GM19324 (cell line): Measurements from ENCODE around the gene PCGF5.
"Not testable (repeated sequence)": the region's sequence is repeated elsewhere in the genome, so short reads cannot be mapped to it uniquely, and the experiment has no call there.

Source experiments
- ATAC-seq: cut with Tn5 transposase; IDR thresholded peaks from one replicate; pipeline ENCODE4 v1.9.1; 2021; ENCODE audit warnings: mild to moderate bottlenecking, moderate library complexity; ENCODE audit not compliant: unreplicated experiment, low FRiP score

PCGF5 gene

DNA sequence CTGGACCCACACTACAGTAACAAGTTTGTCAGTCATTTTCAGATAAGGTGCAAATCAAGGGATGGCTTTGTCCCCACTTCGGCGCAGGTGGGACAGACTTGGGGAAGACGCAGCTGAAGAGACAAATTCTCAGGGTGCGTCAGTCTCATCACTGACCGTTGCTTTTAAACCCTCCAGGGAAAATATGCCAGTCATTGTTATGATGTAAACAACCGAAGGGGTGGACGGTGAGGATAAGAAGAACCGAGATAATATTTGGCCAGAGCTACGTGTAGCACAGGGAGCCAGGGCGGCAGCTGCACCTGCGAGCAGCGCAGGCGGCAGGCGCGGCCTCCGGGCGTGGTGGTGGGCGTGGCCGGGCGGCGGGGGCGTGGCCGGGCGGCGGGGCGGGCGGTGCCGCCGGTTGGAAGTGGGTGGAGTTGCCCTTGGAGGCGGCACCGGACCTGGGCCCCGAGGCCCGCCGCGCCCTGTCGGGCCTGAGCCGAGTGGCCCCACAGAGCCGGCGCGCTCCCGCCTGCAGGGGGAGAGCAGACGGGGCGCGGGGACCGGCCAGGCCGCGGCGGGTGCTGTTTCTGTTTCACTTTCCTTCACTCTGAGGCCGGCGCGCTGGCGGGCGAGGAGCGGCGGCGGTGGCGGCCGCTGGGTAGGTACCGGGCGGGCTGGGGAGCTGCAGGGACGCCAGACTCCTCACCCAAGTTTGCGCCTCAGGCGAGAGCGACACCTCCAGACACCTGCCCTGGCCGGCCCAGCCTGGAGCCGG lies at the start of gene PCGF5:
TSS of gene PCGF5 (plus strand) at position 470 of the 760 bp plus-strand sequence. CDS start 2,209 bp downstream, outside the sequence.
- peak; percentile 98 for ATAC-seq

DNA sequence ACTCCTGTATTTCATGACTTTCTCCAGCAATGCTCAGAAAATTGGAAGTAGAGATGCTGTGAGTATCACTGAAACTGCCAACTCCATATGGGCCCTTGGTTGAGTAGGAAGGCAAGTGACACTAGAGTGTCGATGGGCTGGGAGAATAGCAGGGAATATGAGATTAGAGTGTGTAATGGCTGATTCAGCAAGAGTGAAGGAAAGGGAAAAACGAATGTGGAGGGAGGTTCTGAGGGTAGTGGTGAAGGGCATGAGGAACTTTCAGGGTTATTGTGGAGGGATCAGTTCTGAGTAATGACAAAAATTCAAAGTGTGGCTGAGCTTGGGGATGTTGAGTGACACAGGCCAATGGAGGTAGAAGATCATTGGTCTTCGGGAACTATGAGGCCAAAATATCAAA lies 49.0 kb upstream of the PCGF5 start:
- no peak for ATAC-seq

DNA sequence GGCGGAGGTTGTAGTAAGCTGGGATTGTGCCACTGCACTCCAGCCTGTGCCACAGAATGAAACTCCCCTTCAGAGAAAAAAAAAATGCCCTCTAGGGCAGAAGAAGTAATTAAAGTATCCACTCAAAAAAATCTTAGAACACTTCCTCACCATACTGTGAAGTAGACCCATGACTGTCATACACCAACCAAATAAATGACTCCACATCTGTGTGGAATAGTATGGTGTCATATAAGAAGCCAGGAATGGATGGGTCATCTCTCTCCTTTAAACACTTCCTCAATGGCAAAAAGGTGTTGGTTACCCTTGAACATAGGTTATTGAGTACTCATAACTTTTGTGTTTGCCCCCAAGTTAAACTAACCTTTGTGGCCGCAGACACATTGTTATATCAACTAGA lies 48.1 kb upstream of the PCGF5 start:
- no peak for ATAC-seq

DNA sequence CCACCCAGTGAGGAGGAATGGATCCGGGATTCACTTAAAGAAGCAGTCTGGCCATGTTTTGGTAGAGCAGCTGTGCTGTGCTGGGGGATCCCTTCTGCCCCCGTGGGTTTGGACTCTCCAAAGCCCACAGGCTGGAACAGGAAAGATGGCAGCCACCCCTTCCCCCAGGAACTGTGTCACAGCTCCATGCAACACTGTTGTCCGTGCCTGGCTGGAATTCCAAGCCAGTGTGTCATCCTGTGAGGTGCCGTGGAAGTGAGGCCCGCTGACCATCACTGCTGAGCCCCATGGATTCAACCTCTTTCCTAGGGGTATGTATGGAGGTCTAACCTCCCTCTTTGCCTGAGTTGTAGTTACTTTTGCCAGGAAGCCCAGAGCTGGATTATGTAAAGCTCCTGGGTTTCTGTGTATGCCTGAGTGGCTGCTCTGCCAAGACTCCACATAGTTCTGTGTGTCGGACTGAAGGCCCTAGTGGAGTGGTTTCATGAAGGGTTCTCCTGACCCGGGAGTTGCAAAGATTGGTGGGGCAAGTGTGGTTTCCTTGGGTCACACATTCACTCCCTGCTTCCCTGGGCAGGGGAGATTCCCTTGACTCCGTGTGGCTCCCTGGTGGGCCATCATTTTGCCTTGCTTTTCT lies 35.1 kb upstream of the PCGF5 start:
- no peak for ATAC-seq

DNA sequence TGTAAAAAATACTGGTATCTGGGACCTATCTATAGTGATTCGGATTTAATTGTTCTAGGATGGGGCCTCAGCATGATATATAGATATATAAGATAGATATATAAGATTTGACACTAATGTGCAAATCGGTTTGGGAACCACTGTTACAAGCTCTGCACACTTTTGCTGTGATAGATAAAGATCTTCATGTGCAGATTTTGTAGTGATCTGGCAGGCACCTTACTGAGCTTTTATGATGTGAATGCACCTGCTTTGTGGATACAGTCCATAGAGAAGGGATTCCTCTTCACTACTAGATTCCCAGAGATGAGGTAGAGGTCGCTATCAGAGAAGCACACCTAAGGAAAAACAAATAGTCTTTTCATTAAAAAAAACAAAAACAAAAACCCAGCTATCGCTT lies 33.3 kb upstream of the PCGF5 start:
- no peak for ATAC-seq

DNA sequence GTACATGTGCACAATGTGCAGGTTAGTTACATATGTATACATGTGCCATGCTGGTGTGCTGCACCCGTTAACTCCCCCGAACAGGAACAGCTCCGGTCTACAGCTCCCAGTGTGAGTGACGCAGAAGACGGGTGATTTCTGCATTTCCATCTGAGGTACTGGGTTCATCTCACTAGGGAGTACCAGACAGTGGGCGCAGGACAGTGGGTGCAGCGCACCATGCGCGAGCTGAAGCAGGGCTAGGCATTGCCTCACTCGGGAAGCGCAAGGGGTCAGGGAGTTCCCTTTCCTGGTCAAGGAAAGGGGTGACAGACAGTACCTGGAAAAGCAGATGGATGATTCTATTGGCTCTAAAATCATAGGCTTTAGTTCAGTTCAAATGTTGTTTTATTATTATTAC lies 32.5 kb upstream of the PCGF5 start:
- ATAC-seq: not testable (repeated sequence)

DNA sequence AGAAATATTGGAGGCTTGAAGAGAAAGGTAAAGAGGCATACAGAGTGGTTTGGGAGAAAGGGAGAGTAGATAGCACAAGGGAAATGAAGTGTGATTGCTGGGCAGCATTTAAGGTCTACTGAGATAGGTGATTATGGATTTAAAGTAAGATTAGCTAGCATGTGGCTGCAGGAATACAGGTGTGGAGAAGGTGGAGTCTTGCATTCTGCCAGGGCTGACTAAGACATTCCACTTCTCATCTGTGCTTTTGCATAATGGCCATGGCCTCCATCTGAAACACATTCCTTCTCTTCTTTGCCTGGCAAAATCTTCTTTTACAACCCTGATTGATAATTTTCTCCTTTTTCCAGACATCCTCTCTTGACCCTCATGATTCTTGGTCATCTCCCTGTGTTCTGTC lies 31.6 kb upstream of the PCGF5 start:
- no peak for ATAC-seq

DNA sequence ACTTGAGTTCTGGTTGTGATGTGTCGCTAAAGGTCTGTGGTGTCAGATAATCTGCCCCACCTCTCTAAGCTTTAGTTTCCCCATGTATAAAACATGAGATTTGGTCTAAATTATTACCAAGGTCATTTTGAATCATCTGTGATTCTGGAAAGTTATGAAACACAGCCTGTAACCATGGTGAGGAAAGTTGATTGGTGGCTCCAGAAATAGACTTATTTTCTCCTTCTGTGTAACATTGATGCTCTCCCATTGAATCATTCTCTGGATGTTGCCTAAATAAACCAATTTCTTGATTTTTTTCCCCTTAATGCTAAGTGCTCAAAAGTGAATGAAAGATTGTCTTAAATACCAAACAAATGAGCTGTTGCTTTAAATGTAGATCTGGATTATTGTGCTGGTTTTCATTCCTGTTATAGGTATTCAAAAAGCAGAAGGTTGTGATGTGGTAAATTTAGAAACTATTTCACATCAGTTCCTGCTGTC lies 30.0 kb upstream of the PCGF5 start:
- no peak for ATAC-seq

DNA sequence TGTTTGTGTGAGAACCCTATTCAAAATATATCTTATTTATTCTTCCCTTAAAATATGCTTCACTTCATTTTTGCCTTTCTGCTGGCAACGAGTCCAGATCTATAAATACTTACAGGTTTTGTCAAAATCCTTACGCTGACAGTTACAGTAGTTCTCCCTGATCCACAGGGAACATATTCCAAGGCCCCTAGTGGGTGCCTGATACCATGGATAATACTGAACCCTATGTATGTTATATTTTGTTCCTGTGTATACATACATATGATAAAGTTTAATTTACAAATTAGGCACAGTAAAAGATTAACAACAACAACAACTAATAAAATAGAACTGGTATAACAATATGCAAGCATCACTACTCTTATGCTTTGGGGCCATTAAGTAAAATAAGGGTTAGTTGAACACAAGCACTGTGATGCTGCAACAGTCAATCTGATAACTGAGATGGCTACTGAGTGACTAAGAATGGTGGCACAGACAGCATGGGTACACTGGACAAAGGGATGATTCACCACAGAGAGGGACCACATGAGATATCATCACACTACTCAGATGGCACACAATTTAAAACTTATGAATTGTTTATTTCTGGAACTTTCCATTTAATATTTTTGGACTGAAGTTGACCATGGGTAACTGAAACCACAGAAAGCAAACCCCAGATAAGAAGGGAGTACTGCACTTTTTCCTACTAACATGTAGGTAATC lies 29.4 kb upstream of the PCGF5 start:
- ATAC-seq: no peak

DNA sequence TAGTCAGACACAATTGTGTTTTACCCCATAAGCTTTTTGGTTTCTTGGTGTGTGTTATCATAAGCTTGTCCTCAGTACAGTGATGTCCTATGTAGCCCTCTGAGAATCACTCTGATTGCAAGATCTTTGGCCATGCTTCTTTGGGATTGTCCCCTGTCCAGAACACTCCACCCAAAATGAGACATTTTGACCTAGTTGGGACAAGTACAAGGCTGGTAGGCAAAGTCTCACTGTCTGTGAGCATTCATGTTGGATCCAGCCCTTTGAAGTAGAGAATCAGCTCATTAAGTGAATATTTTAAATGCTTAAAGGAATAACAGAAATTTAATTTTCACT lies 28.9 kb upstream of the PCGF5 start:
- no peak for ATAC-seq

DNA sequence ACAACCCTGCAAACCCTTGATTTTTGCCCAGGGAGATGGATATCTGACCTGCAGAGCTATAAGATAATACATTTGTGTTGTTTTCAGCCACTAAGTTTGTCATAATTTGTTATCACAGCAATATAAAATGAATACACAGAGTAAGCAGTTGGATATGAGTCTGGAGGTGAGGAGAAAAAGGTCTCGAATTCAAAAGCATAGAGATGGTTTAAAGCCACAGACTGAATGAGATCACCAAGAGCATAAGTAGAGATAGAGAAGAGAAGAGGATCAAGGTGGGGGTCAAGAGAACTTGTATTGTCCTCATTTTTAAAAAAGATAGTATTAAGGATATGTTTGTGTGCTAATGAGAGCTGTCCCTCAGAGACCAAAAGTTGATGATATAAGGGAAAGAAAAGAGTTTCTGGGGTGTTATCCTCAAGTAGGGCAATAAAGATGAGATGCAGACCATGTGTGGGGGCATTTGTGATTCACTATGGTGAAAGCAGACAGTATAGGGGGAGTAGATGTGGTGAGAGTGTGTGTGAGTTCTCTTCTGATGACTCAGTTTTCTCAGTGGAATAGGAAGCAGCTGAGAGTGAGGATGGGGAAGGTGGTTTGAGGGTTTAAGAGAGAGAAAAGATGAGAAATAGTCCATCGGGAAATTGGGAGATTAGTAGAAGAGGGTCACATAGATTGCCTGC lies 25.8 kb upstream of the PCGF5 start:
- no peak for ATAC-seq

DNA sequence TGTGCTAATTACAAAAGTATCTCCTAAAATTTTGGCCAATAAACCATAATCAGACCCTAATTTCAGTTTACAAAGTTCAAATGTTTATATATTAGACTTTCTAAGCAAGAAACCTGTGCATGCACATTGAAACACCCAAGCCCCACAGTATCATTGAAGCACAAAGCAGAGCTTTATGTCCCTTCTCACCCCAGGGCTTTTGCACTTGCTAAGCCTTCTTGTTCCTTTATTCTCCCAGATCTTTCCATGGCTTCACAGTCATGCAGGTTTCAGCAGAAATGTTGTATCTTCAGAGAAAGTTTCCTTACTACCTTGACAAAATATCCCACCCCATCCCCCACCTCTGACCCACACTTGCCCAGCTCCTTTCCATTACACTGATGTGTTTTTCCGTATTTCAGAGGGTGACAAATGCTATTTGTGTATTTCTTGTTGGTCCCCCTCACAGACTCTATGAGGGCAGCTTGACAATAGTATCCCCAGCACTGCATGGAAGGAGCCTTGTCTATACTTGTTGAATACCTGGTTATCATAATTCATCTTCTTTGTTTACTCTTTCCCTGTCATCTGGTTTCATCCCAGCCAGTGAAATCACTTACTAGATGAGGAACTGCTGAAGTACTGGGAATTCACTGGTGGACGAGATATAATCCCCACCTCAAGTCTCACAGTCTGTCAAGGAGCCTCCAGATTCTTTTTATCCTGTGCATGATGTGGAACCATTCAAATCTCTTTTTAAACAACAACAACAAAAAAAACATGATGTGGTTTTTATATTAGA lies 24.0 kb upstream of the PCGF5 start:
- ATAC-seq: no peak

DNA sequence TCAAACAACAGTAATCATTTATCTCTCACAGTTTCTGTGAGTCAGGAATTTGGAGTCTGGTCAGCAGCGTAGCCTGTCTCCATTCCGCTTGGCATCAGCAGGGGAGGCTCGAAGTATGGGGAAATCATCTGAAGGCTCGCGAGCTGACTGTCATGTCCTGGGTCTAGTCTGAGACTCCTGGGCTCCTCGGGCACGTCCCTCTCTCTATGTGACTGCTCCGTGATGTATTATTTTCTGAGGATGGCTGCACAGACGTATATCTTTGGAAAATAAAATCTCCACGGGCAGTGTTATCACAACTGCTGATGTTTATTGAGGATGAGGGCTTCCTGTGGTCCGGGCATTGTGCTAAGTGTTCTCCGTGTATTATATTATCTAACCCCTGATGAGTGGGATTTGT lies 23.3 kb upstream of the PCGF5 start:
- ATAC-seq: no peak

DNA sequence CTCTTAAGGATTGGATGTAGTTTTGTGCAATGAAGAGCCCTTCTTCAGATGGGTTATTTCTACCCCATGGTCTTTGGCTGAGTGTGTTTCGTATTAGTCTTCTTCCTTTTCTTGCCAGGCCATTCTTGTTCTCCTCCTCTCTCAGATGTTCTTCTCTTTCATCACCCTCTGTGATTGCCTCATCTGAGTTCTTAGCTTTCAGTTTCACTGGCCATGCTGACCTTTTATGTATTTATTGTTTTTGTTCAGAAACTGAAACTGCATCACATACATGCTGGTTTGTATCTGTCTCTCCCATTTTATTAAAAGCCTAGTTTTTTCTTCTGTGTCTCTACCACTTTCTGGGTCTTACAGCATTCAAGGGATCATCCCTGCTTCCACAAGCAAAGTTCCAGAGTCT lies 21.7 kb upstream of the PCGF5 start:
- peak; percentile 71 for ATAC-seq

DNA sequence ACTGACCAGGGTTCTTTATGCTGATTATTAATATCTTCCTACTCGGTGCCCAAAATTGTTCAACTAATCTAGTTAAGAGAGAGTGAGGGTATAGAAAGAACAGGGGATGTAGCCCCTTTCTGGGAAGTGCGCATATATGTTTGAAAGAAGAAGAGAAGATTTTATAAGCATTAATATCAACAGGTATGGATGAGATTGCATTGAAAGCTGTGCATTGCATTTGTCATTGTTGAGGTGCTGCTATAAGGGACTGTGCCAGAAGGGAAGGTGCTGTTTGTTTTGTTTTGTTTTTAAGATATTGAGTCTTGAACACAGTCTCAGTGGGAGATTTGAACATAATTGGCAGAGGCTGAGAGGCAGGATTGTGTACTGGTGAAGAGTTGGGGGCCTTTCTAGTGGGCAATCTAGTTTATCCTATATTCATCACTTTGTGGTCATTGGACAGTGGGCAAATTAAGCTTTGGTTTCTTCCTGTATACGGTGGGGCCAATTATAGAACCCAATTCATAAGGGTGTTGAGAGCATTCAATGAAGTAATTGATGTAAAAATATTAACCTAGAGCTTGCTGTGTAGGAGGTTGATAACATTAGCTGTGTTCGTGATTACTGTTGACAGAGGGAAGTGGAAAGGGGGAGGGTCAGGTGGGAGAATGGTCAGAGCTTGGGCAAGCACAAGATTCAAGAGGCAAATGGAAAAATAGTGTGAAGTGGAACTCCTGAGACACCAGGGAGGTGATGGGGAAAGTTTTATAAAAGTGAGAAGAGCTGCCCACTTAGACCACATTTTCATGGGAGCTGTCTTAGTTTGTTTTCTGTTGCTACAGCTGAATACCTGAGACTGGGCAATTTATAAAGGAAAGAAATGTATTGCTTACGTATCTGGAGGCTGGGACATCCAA lies 19.9 kb upstream of the PCGF5 start:
- ATAC-seq: no peak

DNA sequence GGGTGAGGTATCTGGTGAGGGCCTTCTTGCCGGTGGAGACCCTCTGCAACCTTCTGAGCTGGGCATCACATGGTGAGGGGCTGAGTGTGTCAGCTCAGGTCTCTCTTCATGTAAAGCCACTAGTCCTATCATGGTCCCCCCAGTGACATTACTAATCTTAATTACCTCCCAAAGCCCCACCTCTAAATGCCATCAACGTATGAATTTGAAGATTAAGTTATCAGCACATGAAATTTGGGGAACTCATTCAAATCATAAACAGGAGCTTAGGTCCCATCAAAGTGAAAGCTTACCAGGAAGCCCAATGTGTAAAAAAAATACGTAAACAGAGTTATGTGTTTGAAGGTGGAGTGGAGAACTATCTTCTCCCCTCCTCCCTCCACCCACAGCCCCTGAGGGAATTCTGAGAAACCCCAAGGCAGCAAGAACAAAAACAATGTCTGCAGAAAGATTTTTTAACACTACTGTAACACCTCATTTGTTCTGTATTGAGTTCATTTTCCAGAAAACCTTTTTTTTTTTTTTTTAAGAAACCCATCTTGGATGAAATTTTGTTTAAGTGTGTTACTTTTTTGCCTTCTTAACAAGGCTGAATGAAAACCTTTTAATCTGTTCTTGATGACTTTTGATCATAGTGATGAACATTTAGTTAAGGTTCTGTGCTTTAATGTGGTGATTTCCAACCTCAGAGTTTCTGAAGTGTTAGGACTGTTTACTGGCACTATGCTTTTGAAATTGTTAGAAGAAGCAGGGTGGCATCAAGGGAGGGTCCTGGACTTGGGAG lies 19.1 kb upstream of the PCGF5 start:
- no peak for ATAC-seq

DNA sequence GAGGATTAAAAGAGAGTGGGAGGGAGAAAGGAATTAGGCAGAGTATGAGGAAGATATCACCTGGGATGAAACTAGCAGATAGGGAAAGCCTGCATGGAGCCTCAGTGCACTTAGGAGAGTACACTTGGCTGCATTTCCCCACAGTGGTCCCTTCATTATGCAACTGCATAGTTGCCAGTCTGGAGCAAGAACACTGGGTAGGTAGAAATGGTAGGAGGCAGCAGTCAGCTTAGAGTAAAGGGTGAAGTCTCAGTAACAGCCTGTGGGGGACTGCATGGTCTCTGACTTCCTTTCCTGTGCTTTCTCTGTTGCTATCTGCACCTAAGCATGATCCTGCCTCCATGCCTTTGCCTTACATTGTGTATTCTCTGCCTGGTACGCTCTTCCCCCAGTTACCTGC lies 14.0 kb upstream of the PCGF5 start:
- no peak for ATAC-seq

DNA sequence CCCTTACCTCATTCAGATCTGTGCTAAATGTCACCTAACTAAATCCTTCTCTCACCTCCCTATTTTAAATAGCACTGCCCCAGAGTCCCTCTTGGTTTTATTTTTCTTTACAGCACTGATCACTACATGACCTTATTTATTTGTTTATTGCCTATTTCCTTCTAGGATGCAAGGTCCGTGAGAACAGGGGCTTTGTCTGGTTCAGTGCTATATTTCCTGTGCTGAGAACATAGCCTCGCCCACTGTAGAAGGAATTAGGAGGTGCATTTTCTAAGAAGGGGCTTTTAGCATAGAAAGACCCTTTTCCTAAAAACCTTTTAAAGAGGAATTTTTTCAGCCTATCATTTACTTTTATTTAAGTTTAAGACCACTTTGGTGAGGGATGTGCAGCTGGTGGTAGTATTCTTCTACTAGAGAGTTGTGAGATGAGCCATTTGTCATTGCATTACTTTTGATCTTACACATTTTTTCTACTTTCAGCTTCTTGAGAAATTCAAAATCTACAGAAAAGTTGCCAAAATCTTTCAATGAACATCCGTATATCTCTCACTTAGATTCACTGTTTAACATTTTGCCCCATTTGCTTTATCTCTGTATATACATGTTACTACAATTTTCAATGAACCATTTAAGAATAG lies 13.5 kb upstream of the PCGF5 start:
- ATAC-seq: no peak
